Right kidney (tissue), 1 donor: ENCODE results near the gene PLCH1.
A peak's percentile ranks its signal among the peaks of the same experiment; 100 is the strongest.

Source experiments
- DNase-seq: peaks from one replicate; pipeline ENCODE4 v3.0.0-alpha.2; 2016

Gene PLCH1

DNA sequence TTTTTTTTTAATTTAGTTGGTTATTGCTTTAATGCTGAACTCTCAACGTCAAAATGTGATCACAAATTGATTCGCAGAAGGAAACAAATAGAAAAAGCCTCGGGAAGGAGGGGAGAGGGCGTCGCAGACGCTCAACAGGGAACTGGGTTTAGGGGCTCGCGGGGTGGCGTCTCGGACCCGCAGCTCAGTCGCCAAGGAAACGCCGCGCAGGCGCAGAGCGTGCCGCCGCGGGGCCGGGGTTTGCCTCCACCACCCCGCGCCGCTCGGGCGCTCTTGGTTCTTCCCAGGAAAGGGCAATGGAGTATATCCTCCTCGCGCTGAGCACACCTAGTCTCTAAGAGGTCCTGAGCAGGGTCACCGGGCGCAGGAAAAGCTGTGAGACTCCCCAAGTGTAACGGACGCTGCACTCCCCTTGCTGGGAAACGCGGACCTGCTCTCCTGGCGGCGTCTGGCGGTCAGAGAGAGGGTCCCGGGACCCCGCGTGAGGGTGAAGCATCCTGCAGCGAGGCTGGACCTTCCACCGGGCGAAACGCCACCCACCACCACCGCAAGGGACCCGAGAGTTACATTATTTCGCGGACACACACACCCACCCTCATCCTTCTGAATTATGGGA lies 753 bp downstream of the PLCH1 start:
- DNase-seq = peak; percentile 86

DNA sequence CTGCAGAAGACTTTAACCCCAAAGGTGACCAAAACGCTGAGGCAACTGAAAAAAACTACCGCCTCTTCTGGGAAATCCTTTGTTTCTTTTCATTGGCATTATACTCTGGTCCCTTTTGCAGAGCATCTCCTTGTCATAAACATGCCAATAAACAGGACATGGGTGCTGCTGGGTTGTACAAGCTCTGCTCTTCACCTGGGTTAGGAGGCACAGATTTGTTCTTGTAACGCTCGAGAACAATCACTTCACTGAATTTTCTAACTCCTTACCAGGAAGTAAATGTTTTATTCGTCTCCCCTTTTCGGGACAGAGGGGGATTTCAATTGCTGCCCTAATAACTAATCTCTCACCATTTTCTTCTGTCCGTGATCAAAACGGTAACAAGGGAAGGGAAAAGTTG lies 1.3 kb downstream of the PLCH1 start:
- DNase-seq = peak; percentile 41

DNA sequence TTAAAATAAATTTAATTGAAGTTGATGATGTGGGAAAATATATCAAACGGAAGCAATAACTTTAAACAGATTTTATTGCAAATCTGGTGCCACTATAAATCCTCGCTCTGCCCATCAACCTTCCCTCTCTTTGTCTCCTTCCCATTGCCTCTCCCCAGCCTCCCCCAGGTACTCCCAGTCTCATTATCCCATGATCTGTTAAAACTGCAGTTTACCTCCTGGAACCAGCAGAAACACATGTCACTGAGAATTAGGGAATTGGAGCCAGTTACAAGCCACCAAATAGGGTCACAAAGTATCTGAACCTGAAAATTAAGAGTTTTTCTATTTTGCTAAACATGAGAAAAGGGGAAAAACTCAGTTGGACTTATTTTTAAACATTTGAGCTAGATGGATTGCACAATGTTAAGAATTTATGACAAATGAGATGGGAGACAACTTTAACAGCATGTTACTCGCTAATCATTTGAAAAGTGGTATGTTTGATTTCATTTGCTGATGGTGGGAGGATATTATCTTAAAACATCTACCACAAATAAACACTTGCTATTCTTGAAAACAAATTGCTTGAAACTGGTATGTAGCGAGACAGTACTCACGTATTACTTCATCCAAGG lies 2.4 kb downstream of the PLCH1 start:
- DNase-seq = no peak

DNA sequence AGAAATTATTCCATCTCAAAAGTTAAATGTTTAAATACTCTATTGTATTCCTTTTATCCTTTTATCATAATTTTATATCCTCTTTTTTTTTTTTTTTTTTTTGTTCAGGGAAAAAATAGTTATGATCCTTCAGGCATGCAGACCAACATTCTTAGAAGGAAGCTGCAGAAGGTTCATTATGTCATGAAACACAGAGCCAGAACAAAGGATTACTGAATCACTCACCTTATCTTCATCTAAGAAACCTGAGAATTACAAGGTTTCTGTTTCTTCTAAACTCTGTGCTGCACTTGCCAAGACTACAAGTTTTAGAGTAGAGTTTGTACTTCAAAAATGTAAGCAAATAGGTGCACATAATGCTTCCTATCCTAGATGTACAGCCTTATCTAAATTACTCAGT lies 3.3 kb downstream of the PLCH1 start:
- no peak for DNase-seq

DNA sequence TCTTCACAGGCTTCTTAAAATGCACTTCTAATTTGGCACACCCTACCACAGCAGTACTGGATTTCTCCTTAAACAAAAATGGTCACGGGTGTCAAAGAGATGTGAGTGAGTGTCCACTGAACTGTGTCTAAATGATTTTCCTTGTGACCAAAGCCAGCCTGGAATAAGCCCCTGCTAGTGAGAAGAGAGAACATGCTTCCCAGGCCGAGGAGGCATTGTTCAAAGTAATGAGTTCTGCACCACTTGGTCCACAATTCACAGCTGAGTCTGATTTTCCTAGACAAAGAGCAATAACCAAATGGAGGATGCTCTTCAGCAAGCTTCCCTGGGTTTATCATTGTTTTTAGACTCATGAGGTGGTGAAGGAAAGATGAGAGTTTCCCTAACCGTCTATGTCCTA lies 3.8 kb downstream of the PLCH1 start:
- DNase-seq = no peak

DNA sequence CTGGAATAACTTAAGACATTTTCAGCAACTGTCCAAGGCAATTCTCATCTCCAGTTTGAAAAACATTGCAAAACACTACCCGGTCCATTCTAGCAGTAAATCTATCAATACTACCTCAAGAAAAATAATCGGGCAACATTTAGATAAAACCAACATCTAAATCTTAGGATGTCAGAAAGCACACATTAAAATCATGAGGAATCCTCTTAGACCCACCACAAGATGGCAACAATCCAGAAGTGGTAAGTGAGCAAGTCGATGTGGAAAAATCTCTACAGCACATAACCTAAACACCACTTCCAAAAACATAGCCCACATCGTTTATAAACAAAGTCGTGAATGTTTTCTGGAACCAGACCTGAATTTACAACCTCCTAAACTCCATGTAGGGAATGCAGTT lies 5.7 kb downstream of the PLCH1 start:
- DNase-seq = no peak

DNA sequence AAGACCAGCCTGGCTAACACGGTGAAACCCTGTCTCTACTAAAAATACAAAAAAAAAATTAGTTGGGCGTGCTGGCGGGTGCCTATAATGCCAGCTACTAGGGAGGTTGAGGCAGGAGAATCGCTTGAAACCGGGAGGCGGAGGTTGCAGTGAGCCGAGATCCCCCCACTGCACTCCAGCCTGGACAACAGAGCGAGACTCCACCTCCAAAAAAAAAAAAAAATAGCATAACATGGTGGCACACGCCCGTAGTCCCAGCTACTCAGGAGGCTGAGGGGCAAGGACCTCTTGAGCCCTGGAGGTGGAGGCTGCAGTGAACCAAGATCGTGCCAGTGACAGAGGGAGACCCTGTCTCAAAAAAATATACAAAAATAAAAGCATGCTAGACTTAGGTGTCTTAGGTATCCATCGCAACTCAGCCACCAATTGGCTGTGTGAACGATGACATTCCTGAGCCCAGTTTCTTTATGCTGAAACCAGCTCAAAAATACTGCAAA lies 6.2 kb downstream of the PLCH1 start:
- DNase-seq = no peak

DNA sequence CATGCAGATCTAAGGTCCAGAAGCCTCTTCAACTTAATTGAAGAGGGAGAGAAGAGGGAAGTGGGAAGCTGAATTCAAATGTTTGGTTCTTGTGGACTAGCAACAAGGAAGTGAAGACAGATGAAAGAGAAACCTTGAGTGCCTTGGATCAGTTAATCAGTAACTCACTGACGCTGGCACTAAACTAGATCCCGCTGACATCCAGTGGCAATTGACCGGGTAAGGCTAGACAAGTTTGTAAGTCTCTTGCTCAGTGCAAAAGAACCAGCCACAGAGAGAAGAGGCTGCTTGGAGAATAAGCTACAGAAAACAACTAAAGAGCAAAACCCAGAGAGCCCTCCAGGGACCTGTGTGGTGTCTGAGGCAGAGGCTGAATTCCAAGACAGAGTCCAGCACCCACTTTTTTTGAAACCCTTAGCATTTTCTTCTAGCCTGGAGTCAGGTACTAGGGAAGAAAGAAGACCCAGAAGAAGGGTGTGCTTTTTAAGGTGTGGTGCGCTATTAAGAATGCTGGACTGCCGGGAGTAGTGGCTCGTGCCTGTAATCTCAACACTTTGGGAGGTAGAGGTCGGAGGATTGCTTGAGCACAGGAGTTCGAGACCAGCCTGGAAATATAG lies 6.9 kb downstream of the PLCH1 start:
- DNase-seq = peak; percentile 47

DNA sequence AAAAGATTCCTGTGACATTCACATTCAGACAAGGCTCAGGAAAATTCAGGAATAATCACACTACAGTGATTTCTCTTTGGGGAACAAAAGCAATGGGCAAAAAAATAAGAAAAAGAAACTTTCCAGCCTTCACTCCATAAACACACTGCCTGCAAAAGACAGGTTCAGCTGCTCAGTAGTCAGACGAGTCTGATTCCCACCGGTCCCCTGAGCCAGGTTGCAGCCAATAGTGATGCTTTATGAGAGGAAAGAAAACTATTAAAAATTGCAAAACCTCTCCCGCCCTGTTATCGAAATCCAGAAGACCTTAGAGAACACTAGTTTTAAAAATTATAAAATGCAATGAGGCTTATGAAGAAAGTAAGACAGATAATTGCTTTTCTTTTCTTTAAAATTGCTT lies 8.5 kb downstream of the PLCH1 start:
- DNase-seq = no peak

DNA sequence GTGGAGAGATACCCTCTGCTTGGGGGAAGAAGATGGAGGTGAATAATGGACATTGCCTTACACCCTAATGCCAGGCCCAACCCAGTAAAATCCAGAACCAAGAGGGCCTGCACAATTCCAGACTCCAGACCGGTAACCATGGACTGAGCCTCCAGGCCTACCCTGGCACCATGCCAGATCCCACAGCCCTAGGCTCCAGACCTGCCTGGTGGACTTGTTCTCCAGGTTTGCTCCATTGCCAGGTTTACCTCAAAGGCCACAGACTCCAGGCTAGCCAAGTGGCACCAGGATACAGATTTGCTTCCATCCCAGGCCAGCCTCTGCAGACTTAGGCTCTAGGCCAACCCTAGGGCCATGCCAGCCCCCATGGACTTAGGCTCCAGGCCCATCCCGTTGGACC lies 14.0 kb downstream of the PLCH1 start:
- DNase-seq = no peak

DNA sequence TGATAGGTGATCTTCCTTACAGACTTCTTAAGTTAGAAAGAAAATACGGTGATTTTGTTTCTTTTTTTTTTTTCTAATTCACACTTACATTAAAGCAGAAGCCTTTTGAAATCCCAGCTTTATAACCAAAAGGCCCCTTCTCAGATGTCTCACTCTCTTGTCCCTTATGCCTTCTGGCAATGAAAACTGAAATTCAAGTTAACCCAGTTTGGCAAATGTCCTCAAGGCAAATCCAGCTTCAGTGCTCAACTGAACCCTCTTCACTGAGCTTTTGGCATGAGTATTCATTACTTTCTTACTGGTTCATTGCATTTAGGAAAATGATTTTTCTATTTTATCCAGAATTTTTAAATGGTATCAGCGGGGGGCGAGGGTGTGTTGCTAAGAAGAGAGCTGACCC lies 17.0 kb downstream of the PLCH1 start:
- DNase-seq = no peak

DNA sequence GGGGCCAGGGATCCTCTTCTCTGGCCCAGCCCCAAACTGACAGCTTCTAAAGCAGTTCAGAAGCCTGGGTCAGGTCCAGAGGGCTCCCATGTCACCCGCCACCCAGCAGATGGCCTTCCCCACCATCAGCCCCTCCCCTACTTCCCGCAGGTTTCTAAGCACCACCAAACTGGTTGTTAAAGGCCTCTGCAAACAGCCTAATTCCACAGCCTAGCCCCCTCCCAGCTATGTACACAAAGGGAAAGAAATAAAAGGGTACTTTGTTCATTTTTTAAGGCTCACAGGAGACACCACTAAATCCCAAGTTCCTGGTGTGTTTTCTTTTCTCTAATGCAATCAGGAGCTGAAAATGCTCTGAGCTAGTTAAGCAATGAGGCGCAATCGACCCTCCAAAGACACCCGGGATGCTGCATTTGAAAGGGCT lies 30.6 kb downstream of the PLCH1 start:
- no peak for DNase-seq

DNA sequence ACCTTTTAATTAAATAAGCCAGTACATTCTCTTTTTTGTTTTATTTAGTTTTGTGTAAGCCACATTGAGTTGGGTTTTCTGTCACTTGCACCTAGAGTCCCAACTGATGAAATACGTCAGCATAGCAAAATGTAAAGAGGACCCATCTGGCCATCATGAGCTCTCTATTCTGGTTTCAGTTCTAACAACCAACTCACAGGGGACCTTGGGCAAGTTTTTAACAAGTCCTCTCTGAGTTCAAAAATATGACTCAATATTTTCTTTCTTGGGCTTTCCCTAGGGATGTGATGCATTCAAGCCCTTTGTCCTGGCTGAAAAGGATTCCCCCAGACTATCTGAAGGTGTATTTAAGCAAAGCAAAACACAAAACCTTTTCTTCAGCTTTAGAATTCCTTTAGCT lies 32.9 kb downstream of the PLCH1 start:
- DNase-seq = no peak

DNA sequence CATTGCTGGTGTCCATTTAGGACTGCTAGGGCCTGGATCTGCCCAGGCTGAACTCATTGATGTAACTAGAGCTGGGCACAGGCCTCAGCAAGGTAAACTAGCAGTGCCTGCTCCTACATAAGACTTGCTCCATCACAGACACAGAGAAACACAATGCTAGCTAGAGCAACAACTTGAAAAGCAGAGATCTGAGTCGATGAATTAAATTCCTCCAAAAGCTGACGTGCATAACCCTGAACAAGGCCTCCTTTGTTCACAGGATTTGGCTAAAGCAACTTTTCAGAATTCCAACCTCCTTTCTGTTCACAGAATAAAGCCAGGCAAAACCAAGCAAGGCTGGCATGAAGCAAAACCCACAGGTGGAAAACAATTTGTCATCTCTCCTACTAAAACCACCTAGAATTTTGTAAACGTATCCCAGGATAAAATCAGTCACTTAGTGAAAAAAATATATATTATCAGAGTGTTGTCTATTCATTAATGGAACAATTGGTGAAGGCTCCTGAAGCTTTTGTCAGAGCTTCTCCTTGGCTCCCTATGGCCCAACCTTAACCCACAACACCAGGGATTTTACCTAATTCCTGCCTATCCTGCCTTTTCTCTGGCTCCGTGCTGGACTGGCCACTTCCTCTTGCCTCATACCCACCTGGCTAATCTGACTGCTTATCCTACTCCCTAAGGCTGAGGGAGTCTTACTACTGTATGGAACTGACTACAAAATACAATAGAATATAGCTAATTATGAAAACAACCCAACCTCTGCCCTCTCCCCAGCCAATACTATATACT lies 39.9 kb downstream of the PLCH1 start:
- peak; percentile 13 for DNase-seq

DNA sequence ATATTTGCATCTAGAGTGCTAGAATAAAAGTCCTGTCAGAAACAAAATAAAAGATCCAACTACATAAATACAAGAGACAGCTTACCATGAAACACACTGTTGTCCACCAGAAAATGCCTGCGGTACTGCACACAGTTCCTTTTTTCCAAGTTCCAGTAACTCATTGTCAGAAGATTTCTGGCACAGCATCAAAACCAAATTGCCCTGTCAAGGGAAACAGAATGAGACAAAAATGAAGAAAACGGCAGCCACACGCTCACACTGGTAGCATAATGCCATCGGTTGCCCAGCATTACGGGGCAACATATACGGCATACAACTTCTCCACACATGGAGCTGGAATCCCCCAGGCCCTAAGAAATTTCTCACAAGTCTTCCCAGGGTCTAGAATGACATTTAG lies 40.8 kb downstream of the PLCH1 start:
- DNase-seq = no peak

DNA sequence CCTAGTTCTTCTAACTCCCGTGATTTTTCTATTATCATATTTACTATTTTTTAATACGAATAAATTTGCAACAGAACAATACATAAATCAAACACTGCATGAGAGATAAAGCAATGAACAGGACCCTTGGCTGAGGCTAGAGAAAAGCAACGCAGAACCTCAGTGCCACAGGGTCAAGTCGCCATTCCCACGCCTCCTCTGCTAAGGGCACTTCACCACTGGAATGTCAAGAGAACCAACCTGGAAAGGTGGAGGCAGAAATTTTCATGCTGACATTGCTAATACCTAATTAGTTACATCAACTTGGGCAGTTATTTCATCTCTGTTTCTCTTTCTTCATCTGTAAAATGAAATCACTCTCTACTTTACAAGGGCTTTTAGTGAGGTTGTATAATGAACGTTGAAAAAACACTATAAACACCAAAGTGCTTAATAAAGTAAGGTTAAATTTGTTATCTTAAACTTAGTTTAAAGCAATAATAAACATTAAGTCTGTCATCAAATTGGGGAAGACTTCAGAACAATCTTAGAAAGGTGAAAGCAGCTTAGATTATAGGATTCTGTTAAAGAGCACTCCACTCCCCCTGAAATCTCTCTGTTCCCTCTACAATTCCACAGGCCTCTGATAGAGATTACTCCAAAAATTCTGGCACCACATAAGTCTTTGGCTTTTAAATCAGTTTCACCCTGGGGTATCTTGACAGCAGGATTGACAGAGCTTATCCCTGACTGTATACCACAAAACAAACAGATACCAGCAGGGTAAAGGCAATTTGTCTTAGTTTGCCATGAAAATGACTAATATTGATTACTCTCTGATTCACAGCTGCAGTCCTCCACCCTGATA lies 41.9 kb downstream of the PLCH1 start:
- no peak for DNase-seq

DNA sequence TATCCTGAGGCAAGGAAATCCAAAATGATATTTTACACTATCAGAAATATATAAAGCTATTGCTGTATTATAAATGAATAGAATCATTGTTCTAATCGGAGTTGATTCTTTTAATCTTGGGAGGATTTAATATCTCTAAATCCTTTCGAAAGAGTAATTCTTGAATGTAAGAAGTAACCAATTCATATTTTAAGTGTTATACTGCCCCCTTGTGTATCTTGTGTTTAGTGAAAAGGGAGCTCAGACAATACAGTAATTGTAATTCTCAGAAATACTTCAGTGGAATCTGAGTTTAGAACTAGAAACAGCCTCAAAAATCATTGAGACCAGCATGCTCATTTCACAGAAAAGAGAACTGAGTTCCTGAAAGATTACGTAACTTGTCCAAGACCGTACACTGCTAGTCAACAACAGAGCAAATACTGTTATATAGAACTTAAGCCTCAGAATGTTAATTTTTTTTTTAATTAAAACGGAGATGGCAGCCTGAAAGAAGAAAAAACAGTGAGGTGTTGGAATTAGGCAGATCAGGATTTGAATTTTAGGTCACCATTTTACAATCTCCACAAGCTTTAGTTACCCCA lies 42.9 kb downstream of the PLCH1 start:
- DNase-seq = peak; percentile 16

DNA sequence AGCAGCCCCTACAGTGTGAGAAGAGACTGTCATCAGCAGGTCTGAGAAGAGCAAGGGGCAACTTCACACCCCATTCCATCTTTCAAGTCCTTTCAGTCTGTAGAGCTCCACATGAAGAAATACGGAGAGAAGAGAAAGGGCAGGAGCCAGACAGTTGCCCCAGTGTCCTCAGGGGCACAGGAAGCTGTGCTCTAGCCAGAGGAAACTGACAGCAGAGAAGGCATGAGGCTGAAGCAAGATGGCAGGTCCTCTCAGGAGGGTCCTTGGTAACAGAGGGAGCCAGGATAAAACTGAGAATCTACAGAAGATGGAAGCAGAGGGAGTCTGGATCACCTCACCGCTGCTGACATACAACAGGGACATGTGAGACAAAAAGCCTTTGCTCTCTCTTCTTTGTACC lies 47.3 kb downstream of the PLCH1 start:
- DNase-seq = no peak

DNA sequence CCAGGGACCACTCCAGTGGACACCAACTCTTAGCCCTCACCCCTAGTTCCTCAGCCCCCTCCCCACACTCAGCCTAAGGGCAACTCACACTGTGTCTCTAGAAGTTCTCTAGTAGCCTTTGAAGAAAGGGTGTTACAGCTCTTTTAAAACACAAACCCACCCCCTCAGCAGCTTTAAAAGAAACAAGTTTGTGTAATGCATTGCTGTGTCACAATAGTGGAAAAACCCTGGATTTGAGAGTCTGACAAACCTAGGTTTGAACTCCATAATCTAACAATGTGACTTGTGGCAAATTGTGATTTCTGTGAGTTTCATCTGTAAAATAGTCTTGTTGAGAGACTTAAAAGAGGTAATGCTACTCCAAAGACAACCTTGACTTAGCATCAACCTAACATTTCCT lies 54.0 kb downstream of the PLCH1 start:
- no peak for DNase-seq

DNA sequence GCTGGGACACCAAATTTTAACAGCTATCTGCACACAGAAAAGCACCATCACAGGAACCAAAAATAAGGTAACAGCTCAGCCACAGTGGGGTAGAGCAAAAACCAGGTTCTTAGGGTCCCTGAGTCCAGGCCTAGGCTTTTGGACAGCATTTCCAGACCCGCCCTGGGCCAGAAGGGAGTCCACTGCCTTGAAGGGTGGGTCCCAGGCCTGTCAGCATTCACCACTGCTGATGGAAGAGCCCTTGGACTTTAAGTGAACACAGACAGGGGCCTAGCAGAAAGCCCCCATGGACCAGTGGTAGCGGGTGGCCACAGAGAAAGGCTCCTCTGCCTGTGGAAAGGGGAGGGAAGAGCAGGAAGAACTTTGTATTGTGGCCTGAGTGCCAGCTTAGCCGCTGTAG lies 56.4 kb downstream of the PLCH1 start:
- no peak for DNase-seq

DNA sequence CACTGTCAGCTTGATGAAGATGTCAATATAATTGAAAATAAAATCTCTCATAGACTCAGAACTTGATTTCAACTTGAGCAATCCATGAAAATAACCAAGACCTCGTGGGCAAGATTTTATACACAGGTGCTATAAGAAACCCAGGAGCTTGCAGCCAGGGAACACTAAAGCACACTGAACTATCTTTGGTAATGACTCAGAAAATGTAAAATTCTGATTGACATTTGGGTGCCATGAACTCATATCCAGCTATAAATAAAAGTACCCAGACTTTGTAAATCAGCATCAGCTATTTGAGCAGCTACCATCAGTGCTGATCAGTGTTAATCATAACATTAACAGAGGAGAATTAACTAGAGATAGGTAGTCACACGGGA lies 61.5 kb downstream of the PLCH1 start:
- DNase-seq = no peak
